ENCODE results near the gene SULT1C4.

DNA sequence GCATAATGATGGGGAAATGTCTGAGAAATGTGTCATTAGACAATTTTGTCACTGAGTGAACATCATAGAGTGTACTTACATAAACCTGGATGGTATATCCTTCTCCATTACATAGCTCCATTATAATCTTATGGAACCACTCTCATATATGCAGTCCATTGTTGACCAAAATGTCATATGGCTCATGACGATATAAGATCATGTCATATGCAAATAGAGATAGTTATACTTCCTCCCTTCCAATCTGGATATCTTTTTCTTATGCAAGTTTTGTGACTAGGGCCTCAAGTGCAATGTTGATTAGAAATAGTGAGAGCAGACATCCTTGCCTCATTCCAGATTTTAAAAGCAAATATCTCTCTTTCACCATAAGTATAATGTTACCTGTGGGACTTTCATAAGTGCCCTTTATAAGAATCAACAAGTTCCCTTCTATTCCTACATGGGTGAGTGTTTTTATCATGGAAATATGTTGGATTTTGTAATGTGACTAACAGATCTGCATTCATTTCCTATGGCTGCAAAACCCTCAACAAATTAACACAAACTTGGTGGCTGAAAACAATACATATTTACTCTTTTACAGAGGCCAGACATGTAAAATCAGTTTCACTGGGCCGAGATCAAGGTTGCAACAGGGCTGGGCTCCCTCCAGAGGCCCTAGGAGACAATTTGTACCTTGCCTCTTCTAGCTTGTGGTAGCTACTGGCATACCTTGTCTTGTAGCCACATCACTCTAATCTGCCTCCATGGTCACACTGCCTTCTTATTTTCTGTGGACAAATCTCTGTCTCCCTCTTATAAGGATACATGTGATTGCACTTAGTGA is 21.6 kb upstream of the SULT1C4 start:
- TF ChIP-seq POLR2AphosphoS5 (IDR thresholded peaks at IDR 0.05; ENCODE audit: low read depth, low read length) (no peak), POLR2A (IDR thresholded peaks at IDR 0.05; ENCODE audit: low read depth, low read length) (0 out of 2 replicates have a peak, but pooled peaks have one; percentile 21)

All from GM12892 (cell line).